T follicular helper cell (primary cell): ENCODE measurements around the gene DIMT1.

Source experiments
- DNase-seq: peaks from one replicate; pipeline ENCODE4 v3.0.0-alpha.2; 2020; ENCODE audit warnings: low read depth

DIMT1 gene

GRCh38 chr5:62371409-62371808 lies 32.3 kb downstream of the DIMT1 start:
- no peak for DNase-seq

- no peak for DNase-seq
These were observed 34.7 kb downstream of the DIMT1 start for GRCh38 chr5:62369039-62369438.

GRCh38 chr5:62362701-62363100 lies 41.0 kb downstream of the DIMT1 start:
- no peak for DNase-seq

GRCh38 chr5:62354028-62354874 lies 49.5 kb downstream of the DIMT1 start:
- no peak for DNase-seq

GRCh38 chr5:62348723-62349481 lies 54.8 kb downstream of the DIMT1 start:
- no peak for DNase-seq

- no peak for DNase-seq
These were observed 55.8 kb downstream of the DIMT1 start for GRCh38 chr5:62347928-62348327.

GRCh38 chr5:62346748-62347147 lies 57.0 kb downstream of the DIMT1 start:
- no peak for DNase-seq

GRCh38 chr5:62343428-62343827 lies 60.3 kb downstream of the DIMT1 start:
- DNase-seq: no peak

- DNase-seq: no peak
These were observed 61.2 kb downstream of the DIMT1 start for GRCh38 chr5:62342476-62342837.

- no peak for DNase-seq
These were observed 61.8 kb downstream of the DIMT1 start for GRCh38 chr5:62341783-62342475.

GRCh38 chr5:62340979-62341378 lies 62.7 kb downstream of the DIMT1 start:
- no peak for DNase-seq

- no peak for DNase-seq
These were observed 63.3 kb downstream of the DIMT1 start for GRCh38 chr5:62340392-62340791.
